ENCODE data around the gene SMARCC2.

SMARCC2 gene

DNA sequence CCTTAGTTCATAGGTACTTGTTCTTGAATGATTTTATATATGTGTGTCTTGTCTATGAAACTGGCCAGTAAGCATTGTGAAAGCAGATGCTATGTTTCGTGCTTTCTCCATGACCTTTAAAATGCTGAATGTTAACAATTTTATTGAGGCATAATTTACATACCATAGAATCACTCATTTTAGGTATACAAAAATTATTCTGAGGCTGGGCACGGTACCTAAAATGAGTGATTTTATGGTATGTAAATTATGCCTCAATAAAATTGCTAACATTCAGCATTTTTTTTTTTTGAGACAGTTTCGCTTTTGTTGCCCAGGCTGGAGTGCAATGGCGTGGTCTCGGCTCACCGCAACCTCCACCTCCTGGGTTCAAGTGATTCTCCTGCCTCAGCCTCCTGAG is 54.4 kb downstream of the SMARCC2 start:
- H3K4me3 ChIP-seq (ENCODE audit: low read length): no peak overlapping the region
- H3K36me3 ChIP-seq (ENCODE audit: control insufficient read depth, insufficient read depth, low read length): peaks cover 23% of the 10 kb centered on the region
- H3K9ac ChIP-seq (ENCODE audit: low read length): no peak overlapping the region
- no peaks in the 10 kb centered on the region for H3K27me3 ChIP-seq (ENCODE audit: control insufficient read depth, insufficient read depth, low read length)
- H3K4me1 ChIP-seq (ENCODE audit: control insufficient read depth, insufficient read depth, low read length): no peaks in the 10 kb centered on the region
- H3K9me3 ChIP-seq (ENCODE audit: control insufficient read depth, low read length): no peaks in the 10 kb centered on the region

DNA sequence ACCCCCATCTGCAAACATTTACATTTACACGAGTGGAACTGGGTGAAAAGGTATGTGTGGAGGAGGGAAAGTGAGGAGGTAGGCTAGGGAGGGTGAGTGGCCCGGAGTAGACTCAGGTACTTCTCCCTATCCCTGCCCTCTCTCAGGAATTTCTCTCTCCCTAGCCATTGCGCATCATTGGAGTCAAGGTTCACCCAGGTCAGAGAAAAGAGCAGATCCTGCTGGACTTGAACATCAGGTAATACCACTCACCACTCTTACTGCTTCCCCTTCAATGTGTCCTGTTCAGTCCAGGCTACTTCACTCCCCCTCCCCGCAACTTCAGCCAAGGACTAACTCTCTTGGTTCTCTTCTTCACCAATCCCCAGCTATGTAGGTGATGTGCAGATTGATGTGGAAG is 58.4 kb downstream of the SMARCC2 start:
- Histone ChIP-seq H3K9ac (ENCODE audit: low read length) (no peak overlapping the region), H3K9me3 (ENCODE audit: control insufficient read depth, low read length) (no peaks in the 10 kb centered on the region), H3K36me3 (ENCODE audit: control insufficient read depth, insufficient read depth, low read length) (peaks cover 23% of the 10 kb centered on the region)

DNA sequence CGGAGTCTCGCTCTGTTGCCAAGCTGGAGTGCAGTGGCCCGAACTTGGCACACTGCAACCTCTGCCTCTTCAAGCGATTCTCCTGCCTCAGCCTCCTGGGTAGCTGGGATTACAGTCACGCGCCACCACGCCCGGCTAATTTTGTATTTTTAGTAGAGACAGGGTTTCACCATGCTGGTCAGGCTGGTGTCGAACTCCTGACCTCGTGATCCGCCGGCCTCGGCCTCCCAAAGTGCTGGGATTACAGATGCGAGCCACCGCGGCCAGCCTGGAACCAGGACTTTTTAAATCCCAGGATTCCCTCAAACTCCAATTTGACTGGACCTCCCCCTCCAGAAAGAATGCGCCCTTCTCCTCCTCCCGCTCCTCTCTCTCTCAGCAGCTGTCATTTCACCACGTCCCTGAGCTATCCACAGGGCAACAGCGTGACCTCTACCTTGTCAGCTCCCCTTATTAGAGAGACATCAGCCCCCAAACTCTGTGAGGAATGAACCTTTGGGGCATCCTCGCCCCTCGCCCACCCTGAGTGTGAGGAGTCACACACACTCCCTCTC is 59.3 kb downstream of the SMARCC2 start:
- H3K36me3 ChIP-seq (ENCODE audit: control insufficient read depth, insufficient read depth, low read length): peaks cover 23% of the 10 kb centered on the region
- no peak overlapping the region for H3K4me3 ChIP-seq (ENCODE audit: low read length)
- H3K9ac ChIP-seq (ENCODE audit: low read length): peak overlapping the region; percentile 79
- no peaks in the 10 kb centered on the region for H3K9me3 ChIP-seq (ENCODE audit: control insufficient read depth, low read length)
- peaks cover 22% of the 10 kb centered on the region for H3K4me1 ChIP-seq (ENCODE audit: control insufficient read depth, insufficient read depth, low read length)
- H3K27me3 ChIP-seq (ENCODE audit: control insufficient read depth, insufficient read depth, low read length): no peaks in the 10 kb centered on the region

More for the DNA sequence above, 58.4 kb downstream of the SMARCC2 start:
- no peak overlapping the region for H3K4me3 ChIP-seq (ENCODE audit: low read length)
- peaks cover 22% of the 10 kb centered on the region for H3K4me1 ChIP-seq (ENCODE audit: control insufficient read depth, insufficient read depth, low read length)
- H3K27me3 ChIP-seq (ENCODE audit: control insufficient read depth, insufficient read depth, low read length): no peaks in the 10 kb centered on the region

DNA sequence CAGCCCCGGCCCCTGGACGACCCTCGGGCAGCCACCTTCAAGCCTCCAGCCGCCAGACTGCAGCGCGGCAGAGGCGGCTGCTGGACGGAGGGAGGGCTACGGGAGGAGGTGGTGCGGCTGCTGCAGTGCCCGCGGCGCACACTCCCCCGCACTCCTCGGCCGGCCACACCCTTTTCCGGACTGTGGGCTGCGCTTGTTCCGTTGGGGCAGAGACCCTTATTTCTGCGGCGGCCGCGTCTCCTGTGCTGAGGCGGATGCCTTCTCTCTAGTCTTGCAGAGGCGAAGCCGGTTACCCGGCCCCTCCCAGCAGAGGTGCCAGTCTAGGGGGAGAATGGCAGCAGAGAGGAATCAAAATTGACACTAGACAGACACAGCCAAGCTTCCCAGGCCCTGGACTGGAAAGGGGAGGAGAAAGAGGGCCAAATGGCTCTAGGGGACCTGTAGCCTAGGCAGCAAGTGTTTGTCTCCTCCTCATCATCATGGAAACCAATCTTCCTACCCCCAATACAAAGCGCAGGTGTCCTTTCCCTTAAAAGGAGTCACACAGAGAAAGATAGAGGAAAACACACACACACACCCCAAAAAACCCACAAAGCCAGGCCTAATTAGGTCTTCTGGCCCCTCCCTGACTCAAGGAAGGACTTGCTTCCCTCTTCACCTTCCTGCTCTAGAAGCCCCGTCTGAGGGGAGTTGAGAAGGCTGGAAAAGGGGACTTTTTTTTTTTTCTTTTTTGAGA is 59.9 kb downstream of the SMARCC2 start:
- Histone ChIP-seq H3K4me1 (ENCODE audit: control insufficient read depth, insufficient read depth, low read length) (peaks cover 22% of the 10 kb centered on the region), H3K4me3 (ENCODE audit: low read length) (peak overlapping the region; percentile 83), H3K9me3 (ENCODE audit: control insufficient read depth, low read length) (no peaks in the 10 kb centered on the region)

DNA sequence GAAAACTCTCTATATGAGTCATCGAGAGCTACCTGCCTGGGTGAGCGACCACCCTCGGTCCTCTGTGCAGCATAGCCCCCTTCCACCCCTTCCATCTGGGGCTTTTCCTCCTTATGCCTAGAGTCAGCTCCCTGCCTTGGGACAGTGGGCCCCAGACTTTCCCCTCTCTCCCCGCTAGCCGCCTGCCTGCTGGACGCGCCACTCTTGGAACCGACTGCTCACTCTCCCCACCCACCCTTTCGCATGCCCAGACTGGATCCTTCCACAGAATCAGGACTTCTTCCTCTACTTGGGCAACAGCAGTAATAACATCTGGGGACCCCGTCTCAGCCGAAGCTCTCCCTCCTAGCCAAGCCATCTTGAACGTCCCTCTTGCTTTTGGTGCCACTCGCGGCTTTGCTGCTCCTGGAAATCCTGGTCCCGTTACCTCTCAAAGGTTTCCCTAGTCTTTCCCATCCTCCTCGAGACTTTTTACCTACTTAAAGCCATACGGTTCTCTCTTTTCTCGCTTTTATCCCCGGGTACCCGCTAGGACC is 60.5 kb downstream of the SMARCC2 start:
- H3K4me3 ChIP-seq (ENCODE audit: low read length): peak overlapping the region; percentile 83
- H3K9ac ChIP-seq (ENCODE audit: low read length): peak overlapping the region; percentile 79
- peaks cover 22% of the 10 kb centered on the region for H3K4me1 ChIP-seq (ENCODE audit: control insufficient read depth, insufficient read depth, low read length)
- peaks cover 15% of the 10 kb centered on the region for H3K36me3 ChIP-seq (ENCODE audit: control insufficient read depth, insufficient read depth, low read length)
- H3K27me3 ChIP-seq (ENCODE audit: control insufficient read depth, insufficient read depth, low read length): no peaks in the 10 kb centered on the region
- no peaks in the 10 kb centered on the region for H3K9me3 ChIP-seq (ENCODE audit: control insufficient read depth, low read length)

More for the DNA sequence above, 59.9 kb downstream of the SMARCC2 start:
- Histone ChIP-seq H3K27me3 (ENCODE audit: control insufficient read depth, insufficient read depth, low read length) (no peaks in the 10 kb centered on the region), H3K36me3 (ENCODE audit: control insufficient read depth, insufficient read depth, low read length) (peaks cover 21% of the 10 kb centered on the region), H3K9ac (ENCODE audit: low read length) (peak overlapping the region; percentile 79)

DNA sequence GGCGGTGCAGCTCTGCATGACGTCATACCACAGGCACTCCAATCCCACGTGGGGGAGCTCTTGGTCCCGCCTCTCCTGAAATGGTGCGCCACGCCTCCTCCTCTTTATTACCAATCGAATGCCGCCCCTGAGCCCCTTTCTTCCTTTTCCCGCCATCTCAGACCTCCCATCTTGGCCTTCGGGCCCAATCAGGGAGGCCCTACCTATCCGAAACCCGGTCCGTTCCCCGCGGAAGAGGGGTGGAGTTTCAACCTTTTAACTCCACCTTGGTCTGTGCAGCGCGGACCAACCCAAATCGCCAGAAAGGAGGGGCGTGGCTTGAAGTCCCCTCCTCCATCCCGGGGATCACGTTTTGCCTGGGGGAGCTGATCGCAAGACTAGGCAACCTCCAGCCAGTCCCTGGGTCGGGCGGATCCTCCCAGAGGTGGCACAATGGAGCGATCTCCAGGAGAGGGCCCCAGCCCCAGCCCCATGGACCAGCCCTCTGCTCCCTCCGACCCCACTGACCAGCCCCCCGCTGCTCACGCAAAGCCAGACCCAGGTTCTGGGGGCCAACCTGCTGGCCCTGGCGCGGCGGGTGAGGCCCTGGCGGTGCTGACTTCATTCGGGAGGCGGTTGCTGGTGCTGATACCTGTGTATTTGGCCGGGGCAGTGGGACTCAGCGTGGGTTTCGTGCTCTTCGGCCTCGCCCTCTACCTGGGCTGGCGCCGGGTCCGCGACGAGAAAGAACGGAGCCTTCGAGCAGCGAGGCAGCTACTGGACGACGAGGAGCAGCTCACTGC is 61.2 kb downstream of the SMARCC2 start, which contains the start of gene ESYT1:
Gene ESYT1 (plus strand): TSS at position 380 of the 782 bp plus-strand sequence. CDS start 53 bp downstream, at position 433.
- Histone ChIP-seq H3K4me1 (ENCODE audit: control insufficient read depth, insufficient read depth, low read length) (peaks cover 22% of the 10 kb centered on the region), H3K4me3 (ENCODE audit: low read length) (peak within 1 kb of the TSS; percentile 83), H3K9me3 (ENCODE audit: control insufficient read depth, low read length) (no peaks in the 10 kb centered on the region), H3K9ac (ENCODE audit: low read length) (peak within 1 kb of the TSS; percentile 79), H3K36me3 (ENCODE audit: control insufficient read depth, insufficient read depth, low read length) (peaks cover 14% of the 10 kb centered on the region), H3K27me3 (ENCODE audit: control insufficient read depth, insufficient read depth, low read length) (no peaks in the 10 kb centered on the region)

DNA sequence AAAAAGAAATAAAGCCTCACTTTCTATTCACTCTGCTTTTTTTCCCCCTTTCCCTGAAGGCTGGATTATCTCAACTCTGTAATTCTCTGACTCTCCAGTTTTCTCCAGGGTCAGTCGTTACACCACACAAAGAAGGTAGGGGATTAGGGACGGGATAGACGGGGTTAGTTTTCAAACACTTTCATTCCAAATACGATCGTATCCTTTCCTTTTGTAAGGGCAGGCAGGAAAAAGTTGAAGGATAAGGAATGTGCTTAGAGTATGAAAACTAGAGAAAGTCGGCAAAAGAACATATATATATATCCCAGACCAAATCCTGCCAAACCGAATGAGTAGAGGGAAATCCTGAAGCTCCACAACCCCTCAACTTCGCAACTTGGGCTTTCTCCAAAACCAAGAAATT is 61.8 kb downstream of the SMARCC2 start:
- Histone ChIP-seq H3K4me1 (ENCODE audit: control insufficient read depth, insufficient read depth, low read length) (peaks cover 22% of the 10 kb centered on the region), H3K27me3 (ENCODE audit: control insufficient read depth, insufficient read depth, low read length) (no peaks in the 10 kb centered on the region), H3K36me3 (ENCODE audit: control insufficient read depth, insufficient read depth, low read length) (peaks cover 14% of the 10 kb centered on the region), H3K4me3 (ENCODE audit: low read length) (peak overlapping the region; percentile 1), H3K9ac (ENCODE audit: low read length) (peak overlapping the region; percentile 48), H3K9me3 (ENCODE audit: control insufficient read depth, low read length) (no peaks in the 10 kb centered on the region)

DNA sequence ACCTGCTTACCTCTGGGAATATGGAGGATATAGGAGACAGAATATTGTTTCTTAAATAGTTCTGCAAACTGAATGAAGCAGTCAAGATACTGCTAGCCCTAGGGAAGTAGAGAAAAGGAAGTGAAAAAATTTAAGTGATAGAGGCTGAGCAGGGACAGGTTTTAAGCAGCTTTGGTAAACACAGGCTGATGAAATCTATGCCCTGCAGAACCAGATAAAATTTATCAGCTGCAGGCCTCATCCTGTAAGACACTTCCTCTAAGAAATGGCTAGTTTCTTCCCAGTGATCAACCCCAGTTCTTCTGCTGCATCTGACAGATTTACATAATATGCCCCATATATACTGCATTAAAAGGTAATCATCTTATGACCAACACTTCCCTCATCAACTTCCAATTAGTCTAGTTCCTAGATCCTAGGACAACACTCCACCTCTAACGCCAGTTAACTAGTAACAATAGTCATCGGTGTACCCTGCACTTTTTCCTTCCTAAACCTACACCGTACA is 62.5 kb downstream of the SMARCC2 start:
- Histone ChIP-seq H3K4me1 (ENCODE audit: control insufficient read depth, insufficient read depth, low read length) (peaks cover 22% of the 10 kb centered on the region), H3K9me3 (ENCODE audit: control insufficient read depth, low read length) (no peaks in the 10 kb centered on the region), H3K36me3 (ENCODE audit: control insufficient read depth, insufficient read depth, low read length) (peaks cover 8% of the 10 kb centered on the region), H3K4me3 (ENCODE audit: low read length) (no peak overlapping the region), H3K27me3 (ENCODE audit: control insufficient read depth, insufficient read depth, low read length) (no peaks in the 10 kb centered on the region), H3K9ac (ENCODE audit: low read length) (peak overlapping the region; percentile 48)

DNA sequence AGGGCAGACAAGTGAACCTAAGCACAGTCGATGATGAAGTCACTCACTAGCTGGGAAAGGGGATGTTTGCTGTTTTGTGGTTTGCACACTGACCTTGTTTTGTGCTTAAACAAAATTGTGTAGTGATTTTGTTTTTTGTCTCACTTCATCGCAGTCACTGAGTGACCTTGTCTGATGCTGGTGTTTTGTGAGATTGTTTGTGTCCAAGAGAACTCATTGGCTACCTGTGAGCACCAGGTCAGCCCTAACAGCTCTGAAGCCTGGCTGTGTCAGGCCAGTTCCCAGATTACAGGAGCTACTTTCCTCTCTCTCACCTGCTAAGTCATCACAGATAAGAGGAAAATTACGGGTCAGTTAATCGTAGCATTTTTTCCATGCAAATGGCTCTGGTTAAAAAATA is 65.2 kb downstream of the SMARCC2 start:
- H3K27me3 ChIP-seq (ENCODE audit: control insufficient read depth, insufficient read depth, low read length): no peaks in the 10 kb centered on the region
- H3K4me1 ChIP-seq (ENCODE audit: control insufficient read depth, insufficient read depth, low read length): peaks cover 23% of the 10 kb centered on the region
- no peaks in the 10 kb centered on the region for H3K9me3 ChIP-seq (ENCODE audit: control insufficient read depth, low read length)
- H3K9ac ChIP-seq (ENCODE audit: low read length): no peak overlapping the region
- no peaks in the 10 kb centered on the region for H3K36me3 ChIP-seq (ENCODE audit: control insufficient read depth, insufficient read depth, low read length)
- no peak overlapping the region for H3K4me3 ChIP-seq (ENCODE audit: low read length)

DNA sequence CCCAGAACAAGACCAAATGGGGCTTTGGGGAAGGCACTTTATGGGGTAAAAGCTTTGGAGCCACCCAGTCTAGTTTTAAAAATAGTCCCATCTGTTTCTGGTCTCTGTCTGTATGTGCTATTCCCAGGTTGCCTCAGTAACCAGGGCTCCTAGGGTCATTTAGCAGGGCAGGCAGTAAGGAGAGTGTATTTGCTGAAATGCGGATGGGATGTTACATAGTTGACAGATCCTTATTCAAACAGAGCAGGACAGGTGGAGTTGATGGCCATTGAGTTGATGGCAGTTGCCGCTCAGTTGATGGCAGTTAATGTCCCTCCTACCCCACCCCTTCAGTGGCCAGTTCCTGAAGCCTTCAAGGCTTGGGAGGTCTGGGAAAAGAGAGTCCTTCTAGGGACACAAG is 66.6 kb downstream of the SMARCC2 start:
- Histone ChIP-seq H3K9me3 (ENCODE audit: control insufficient read depth, low read length) (no peaks in the 10 kb centered on the region), H3K27me3 (ENCODE audit: control insufficient read depth, insufficient read depth, low read length) (no peaks in the 10 kb centered on the region), H3K4me1 (ENCODE audit: control insufficient read depth, insufficient read depth, low read length) (peaks cover 25% of the 10 kb centered on the region), H3K4me3 (ENCODE audit: low read length) (no peak overlapping the region), H3K36me3 (ENCODE audit: control insufficient read depth, insufficient read depth, low read length) (no peaks in the 10 kb centered on the region), H3K9ac (ENCODE audit: low read length) (no peak overlapping the region)

DNA sequence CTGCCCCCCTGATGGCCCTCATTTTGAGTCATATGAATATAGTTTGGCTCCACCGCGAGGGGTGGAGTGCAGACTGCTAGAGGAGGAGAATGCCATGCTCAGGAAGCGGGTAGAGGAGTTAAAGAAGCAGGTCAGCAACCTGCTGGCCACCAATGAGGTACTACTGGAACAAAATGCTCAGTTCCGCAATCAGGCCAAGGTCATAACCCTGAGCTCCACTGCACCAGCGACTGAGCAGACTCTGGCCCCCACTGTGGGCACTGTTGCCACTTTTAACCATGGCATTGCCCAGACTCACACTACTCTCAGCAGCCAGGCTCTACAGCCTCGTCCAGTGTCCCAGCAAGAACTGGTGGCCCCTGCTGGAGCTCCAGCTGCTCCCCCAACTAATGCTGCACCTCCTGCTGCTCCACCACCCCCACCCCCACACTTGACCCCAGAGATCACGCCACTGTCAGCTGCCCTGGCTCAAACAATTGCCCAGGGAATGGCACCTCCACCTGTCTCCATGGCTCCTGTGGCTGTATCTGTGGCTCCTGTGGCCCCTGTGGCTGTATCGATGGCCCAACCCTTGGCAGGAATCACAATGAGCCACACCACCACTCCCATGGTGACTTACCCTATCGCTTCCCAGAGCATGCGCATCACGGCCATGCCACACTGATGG is 67.9 kb downstream of the SMARCC2 start:
- Histone ChIP-seq H3K4me3 (ENCODE audit: low read length) (no peak overlapping the region), H3K27me3 (ENCODE audit: control insufficient read depth, insufficient read depth, low read length) (no peaks in the 10 kb centered on the region), H3K9me3 (ENCODE audit: control insufficient read depth, low read length) (no peaks in the 10 kb centered on the region), H3K4me1 (ENCODE audit: control insufficient read depth, insufficient read depth, low read length) (peaks cover 15% of the 10 kb centered on the region), H3K9ac (ENCODE audit: low read length) (no peak overlapping the region), H3K36me3 (ENCODE audit: control insufficient read depth, insufficient read depth, low read length) (no peaks in the 10 kb centered on the region)

Data from mucosa of stomach (tissue), 1 donor.